HepG2 (cell line): ENCODE measurements around the gene PIBF1. TPM values are rescaled to one million over a fixed set of nuclear protein-coding genes. Genes with fewer than 3 reads are reported as not detected.

ENCODE experiments used
- GATAD1 ChIP-seq: IDR thresholded peaks from 2 replicates; pipeline ENCODE4 v1.6.1; 2016; ENCODE audit warnings: missing genetic modification reagents, missing compliant biosample characterization
- SYNCRIP ChIP-seq: fragments of 200-400 bp; formaldehyde crosslinking; IDR thresholded peaks from 2 replicates; pipeline ENCODE4 v1.6.1; 2018; ENCODE audit warnings: mild to moderate bottlenecking, low read depth, low read length; ENCODE audit not compliant: insufficient read depth
- TCF12 ChIP-seq, 2 experiments: fragments of 450-650 bp in 1 of 2; sonication (generic) in 1 of 2; formaldehyde crosslinking in 1 of 2; IDR thresholded peaks; 2 replicates each; pipeline versions ENCODE4 v1.6.1 to v1.8.0; 2017 to 2022; ENCODE audit warnings: antibody characterized with exemption in 1 of 2, mild to moderate bottlenecking in 1 of 2, missing genetic modification reagents in 1 of 2, moderate library complexity in 1 of 2
- ZFP37 ChIP-seq: sonication (generic); formaldehyde crosslinking; IDR thresholded peaks from 2 replicates; pipeline ENCODE4 v1.4.0; 2020; ENCODE audit warnings: missing genetic modification reagents, borderline replicate concordance
- ZMYM3 ChIP-seq: sonication (generic); formaldehyde crosslinking; IDR thresholded peaks from 2 replicates; pipeline ENCODE4 v1.5.1; 2020; ENCODE audit warnings: mild to moderate bottlenecking, missing genetic modification reagents
- ZNF570 ChIP-seq: sonication (generic); formaldehyde crosslinking; IDR thresholded peaks from 2 replicates; pipeline ENCODE4 v1.4.0; 2020; ENCODE audit warnings: mild to moderate bottlenecking, missing genetic modification reagents, borderline replicate concordance
- ZNF572 ChIP-seq: sonication (generic); formaldehyde crosslinking; IDR thresholded peaks from 2 replicates; pipeline ENCODE4 v1.5.1; 2020; ENCODE audit warnings: mild to moderate bottlenecking, missing genetic modification reagents
- ZNF652 ChIP-seq: IDR thresholded peaks from 2 replicates; pipeline ENCODE4 v1.6.1; 2016; ENCODE audit warnings: low read depth, borderline replicate concordance
- ZNF816 ChIP-seq: sonication (generic); formaldehyde crosslinking; IDR thresholded peaks from 2 replicates; pipeline ENCODE4 v1.8.0; 2022; ENCODE audit warnings: missing genetic modification reagents, mild to moderate bottlenecking, borderline replicate concordance
- polyA plus RNA-seq, 8 experiments: library from polyadenylated mRNA; depleted of rRNA in 3 of 8; stranded (reverse) in 7 of 8; unstranded in 1 of 8; fragments of >200 nt; fragmentation: Illumina TruSeq in 4 of 8; extraction: Trizol in 4 of 8; gene quantifications; 2 replicates each; pipeline versions ENCODE4 v1.2.1 to v1.2.3, GENCODE V29; 2011 to 2016; ENCODE audit warnings: low read depth in 4 of 8, missing spikeins in 1 of 8, mixed read lengths in 1 of 8; ENCODE audit not compliant: insufficient read depth in 1 of 8
- total RNA-seq, 5 experiments: library from RNA; depleted of rRNA; stranded (reverse); fragments of >200 nt; fragmentation: Illumina TruSeq; extraction: Trizol; gene quantifications; 2 replicates each; pipeline ENCODE4 v1.2.3, GENCODE V29; 2016; ENCODE audit warnings: low read depth in 1 of 5
- TF ChIP-seq, protein P1 (sequence below): sonication (generic); formaldehyde crosslinking; IDR thresholded peaks from 2 replicates; pipeline ENCODE4 v1.5.1; 2020; ENCODE audit warnings: mild to moderate bottlenecking, missing genetic modification reagents, borderline replicate concordance
- TF ChIP-seq, protein P2 (sequence below): sonication (generic); formaldehyde crosslinking; conservative IDR thresholded peaks from 2 replicates; pipeline ENCODE4 v1.4.0; 2020; ENCODE audit warnings: missing genetic modification reagents
- TF ChIP-seq, protein P3 (sequence below): sonication (generic); formaldehyde crosslinking; IDR thresholded peaks from 2 replicates; pipeline ENCODE4 v1.5.0; 2020; ENCODE audit warnings: mild to moderate bottlenecking, missing genetic modification reagents, borderline replicate concordance
- TF ChIP-seq, protein P4 (sequence below): sonication (generic); formaldehyde crosslinking; conservative IDR thresholded peaks from 2 replicates; pipeline ENCODE4 v1.5.0; 2020; ENCODE audit warnings: missing genetic modification reagents

The PIBF1 gene
- total and polyA plus RNA-seq, 2 of the 13 experiments (the other 11 are each of a cell fraction or from before 2014, with no cell fraction given), result 4.2 to 15.8 TPM

DNA sequence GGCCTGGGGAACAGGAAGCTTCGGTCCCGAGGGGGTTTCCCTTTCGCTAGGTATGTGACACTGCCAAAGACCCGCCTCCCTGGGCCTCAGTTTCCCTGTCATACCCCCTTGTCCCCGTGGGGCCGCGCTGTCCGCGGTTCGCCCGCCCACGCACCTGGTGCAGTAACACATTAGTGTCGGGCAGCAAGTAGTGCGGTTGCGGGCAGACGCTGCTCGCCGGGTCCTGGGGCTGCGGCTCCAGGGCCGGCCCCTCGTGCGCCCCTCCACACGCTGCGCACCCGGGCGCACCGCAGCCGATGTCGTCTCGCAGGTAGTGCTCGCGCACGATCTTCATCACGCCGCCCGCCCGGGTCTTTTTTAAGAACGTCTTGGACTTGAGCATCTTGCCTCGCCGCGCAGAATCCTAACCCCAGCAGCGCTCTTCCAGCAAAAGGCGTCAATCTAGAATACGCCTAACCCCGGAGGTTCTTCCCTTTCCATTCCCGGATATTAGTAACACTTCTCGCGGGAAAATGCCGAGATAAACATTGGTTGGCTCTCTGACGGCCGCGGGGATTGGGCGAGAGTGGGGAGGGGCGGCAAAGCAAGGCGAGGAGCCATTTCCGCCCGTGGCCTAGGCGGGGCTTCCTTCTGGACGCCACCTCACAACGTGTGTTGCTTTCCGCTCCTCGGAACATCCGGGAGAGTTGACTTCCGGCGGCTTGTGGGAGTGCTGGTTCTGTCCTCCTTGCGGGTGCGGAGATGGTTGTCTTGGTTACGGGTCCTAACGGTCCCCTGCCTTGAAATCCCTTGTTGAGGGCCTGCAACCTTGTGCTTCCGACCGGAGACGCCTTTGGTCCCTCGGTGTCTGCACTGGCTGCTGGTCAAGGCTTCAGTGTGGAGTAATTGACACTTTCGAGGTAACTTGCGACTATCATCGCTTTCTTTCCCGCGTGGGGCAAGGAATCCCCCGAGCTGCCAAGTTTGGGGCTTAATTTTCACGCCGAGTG lies at the start of gene PIBF1, which contains the start of gene DIS3 (continued):
- TF ChIP-seq, protein P1, sequence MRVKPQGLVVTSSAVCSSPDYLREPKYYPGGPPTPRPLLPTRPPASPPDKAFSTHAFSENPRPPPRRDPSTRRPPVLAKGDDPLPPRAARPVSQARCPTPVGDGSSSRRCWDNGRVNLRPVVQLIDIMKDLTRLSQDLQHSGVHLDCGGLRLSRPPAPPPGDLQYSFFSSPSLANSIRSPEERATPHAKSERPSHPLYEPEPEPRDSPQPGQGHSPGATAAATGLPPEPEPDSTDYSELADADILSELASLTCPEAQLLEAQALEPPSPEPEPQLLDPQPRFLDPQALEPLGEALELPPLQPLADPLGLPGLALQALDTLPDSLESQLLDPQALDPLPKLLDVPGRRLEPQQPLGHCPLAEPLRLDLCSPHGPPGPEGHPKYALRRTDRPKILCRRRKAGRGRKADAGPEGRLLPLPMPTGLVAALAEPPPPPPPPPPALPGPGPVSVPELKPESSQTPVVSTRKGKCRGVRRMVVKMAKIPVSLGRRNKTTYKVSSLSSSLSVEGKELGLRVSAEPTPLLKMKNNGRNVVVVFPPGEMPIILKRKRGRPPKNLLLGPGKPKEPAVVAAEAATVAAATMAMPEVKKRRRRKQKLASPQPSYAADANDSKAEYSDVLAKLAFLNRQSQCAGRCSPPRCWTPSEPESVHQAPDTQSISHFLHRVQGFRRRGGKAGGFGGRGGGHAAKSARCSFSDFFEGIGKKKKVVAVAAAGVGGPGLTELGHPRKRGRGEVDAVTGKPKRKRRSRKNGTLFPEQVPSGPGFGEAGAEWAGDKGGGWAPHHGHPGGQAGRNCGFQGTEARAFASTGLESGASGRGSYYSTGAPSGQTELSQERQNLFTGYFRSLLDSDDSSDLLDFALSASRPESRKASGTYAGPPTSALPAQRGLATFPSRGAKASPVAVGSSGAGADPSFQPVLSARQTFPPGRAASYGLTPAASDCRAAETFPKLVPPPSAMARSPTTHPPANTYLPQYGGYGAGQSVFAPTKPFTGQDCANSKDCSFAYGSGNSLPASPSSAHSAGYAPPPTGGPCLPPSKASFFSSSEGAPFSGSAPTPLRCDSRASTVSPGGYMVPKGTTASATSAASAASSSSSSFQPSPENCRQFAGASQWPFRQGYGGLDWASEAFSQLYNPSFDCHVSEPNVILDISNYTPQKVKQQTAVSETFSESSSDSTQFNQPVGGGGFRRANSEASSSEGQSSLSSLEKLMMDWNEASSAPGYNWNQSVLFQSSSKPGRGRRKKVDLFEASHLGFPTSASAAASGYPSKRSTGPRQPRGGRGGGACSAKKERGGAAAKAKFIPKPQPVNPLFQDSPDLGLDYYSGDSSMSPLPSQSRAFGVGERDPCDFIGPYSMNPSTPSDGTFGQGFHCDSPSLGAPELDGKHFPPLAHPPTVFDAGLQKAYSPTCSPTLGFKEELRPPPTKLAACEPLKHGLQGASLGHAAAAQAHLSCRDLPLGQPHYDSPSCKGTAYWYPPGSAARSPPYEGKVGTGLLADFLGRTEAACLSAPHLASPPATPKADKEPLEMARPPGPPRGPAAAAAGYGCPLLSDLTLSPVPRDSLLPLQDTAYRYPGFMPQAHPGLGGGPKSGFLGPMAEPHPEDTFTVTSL (CRISPR knock-in tag), result no peak
- TF ChIP-seq ZNF572 (CRISPR knock-in tag) (no peak), SYNCRIP (no peak), ZNF816 (CRISPR knock-in tag) (no peak), ZMYM3 (CRISPR knock-in tag) (no peak), TCF12 (IDR thresholded peaks at IDR 0.05) (no peak), TCF12 (CRISPR knock-in tag; IDR thresholded peaks at IDR 0.05) (0 out of 2 replicates have a peak, but pooled peaks have one; percentile 78), ZFP37 (no peak), ZNF570 (no peak), GATAD1 (CRISPR knock-in tag) (peak; percentile 94), ZNF652 (no peak)
- TF ChIP-seq, protein P2, sequence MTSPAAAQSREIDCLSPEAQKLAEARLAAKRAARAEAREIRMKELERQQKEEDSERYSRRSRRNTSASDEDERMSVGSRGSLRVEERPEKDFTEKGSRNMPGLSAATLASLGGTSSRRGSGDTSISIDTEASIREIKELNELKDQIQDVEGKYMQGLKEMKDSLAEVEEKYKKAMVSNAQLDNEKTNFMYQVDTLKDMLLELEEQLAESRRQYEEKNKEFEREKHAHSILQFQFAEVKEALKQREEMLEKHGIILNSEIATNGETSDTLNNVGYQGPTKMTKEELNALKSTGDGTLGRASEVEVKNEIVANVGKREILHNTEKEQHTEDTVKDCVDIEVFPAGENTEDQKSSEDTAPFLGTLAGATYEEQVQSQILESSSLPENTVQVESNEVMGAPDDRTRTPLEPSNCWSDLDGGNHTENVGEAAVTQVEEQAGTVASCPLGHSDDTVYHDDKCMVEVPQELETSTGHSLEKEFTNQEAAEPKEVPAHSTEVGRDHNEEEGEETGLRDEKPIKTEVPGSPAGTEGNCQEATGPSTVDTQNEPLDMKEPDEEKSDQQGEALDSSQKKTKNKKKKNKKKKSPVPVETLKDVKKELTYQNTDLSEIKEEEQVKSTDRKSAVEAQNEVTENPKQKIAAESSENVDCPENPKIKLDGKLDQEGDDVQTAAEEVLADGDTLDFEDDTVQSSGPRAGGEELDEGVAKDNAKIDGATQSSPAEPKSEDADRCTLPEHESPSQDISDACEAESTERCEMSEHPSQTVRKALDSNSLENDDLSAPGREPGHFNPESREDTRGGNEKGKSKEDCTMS, result no peak
- TF ChIP-seq, protein P3, sequence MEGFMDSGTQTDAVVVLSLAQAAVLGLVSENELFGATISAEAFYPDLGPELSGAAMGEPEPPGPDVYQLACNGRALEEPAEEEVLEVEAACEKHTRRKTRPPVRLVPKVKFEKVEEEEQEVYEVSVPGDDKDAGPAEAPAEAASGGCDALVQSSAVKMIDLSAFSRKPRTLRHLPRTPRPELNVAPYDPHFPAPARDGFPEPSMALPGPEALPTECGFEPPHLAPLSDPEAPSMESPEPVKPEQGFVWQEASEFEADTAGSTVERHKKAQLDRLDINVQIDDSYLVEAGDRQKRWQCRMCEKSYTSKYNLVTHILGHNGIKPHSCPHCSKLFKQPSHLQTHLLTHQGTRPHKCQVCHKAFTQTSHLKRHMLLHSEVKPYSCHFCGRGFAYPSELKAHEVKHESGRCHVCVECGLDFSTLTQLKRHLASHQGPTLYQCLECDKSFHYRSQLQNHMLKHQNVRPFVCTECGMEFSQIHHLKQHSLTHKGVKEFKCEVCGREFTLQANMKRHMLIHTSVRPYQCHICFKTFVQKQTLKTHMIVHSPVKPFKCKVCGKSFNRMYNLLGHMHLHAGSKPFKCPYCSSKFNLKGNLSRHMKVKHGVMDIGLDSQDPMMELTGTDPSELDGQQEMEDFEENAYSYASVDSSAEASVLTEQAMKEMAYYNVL (CRISPR knock-in tag), result no peak
- TF ChIP-seq, protein P4, sequence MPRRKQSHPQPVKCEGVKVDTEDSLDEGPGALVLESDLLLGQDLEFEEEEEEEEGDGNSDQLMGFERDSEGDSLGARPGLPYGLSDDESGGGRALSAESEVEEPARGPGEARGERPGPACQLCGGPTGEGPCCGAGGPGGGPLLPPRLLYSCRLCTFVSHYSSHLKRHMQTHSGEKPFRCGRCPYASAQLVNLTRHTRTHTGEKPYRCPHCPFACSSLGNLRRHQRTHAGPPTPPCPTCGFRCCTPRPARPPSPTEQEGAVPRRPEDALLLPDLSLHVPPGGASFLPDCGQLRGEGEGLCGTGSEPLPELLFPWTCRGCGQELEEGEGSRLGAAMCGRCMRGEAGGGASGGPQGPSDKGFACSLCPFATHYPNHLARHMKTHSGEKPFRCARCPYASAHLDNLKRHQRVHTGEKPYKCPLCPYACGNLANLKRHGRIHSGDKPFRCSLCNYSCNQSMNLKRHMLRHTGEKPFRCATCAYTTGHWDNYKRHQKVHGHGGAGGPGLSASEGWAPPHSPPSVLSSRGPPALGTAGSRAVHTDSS, result no peak
